HEK293 (cell line): ENCODE data around the gene HOXA4.
A peak's percentile ranks its signal among the peaks of the same experiment; 100 is the strongest.

ENCODE experiments used
- FEZF1 ChIP-seq: fragments of 450-650 bp; formaldehyde crosslinking; IDR thresholded peaks from 2 replicates; pipeline ENCODE4 v1.5.1; 2016; ENCODE audit warnings: missing biosample characterization, missing genetic modification characterization
- GLI2 ChIP-seq: fragments of 450-650 bp; formaldehyde crosslinking; IDR thresholded peaks from 2 replicates; pipeline ENCODE4; 2017; ENCODE audit warnings: missing biosample characterization, missing genetic modification characterization, low read depth, borderline replicate concordance
- GLIS2 ChIP-seq: fragments of 450-650 bp; formaldehyde crosslinking; IDR thresholded peaks from 2 replicates; pipeline ENCODE4 v1.5.1; 2016; ENCODE audit warnings: missing biosample characterization, missing genetic modification characterization
- HOXA7 ChIP-seq: sonication (generic); formaldehyde crosslinking; IDR thresholded peaks from 2 replicates; pipeline ENCODE4 v1.8.1; 2022; ENCODE audit warnings: missing genetic modification reagents, borderline replicate concordance
- KLF16 ChIP-seq: fragments of 450-650 bp; formaldehyde crosslinking; IDR thresholded peaks from 2 replicates; pipeline ENCODE4 v1.5.1; 2017; ENCODE audit warnings: missing biosample characterization, missing genetic modification characterization
- KLF8 ChIP-seq: fragments of 450-650 bp; formaldehyde crosslinking; IDR thresholded peaks from 2 replicates; pipeline ENCODE4 v1.5.1; 2016; ENCODE audit warnings: missing biosample characterization, missing genetic modification characterization
- MZF1 ChIP-seq: fragments of 450-650 bp; formaldehyde crosslinking; IDR thresholded peaks from 2 replicates; pipeline ENCODE4 v1.5.1; 2017; ENCODE audit warnings: missing biosample characterization, missing genetic modification characterization, borderline replicate concordance
- OSR2 ChIP-seq: fragments of 450-650 bp; formaldehyde crosslinking; IDR thresholded peaks from 2 replicates; pipeline ENCODE4 v1.5.1; 2016; ENCODE audit warnings: missing biosample characterization, missing genetic modification characterization
- SP2 ChIP-seq: fragments of 450-650 bp; formaldehyde crosslinking; IDR thresholded peaks from 2 replicates; pipeline ENCODE4 v1.5.1; 2016; ENCODE audit warnings: missing biosample characterization, missing genetic modification characterization
- SP3 ChIP-seq: fragments of 450-650 bp; formaldehyde crosslinking; IDR thresholded peaks from 2 replicates; pipeline ENCODE4 v1.5.1; 2016; ENCODE audit warnings: missing biosample characterization, missing genetic modification characterization
- TCF7L2 ChIP-seq: IDR thresholded peaks from 2 replicates; pipeline ENCODE4 v1.6.1; 2011; ENCODE audit warnings: low read depth, mild to moderate bottlenecking, inconsistent platforms, low read length, moderate library complexity, borderline replicate concordance
- ZBTB48 ChIP-seq: fragments of 450-650 bp; formaldehyde crosslinking; IDR thresholded peaks from 2 replicates; pipeline ENCODE4 v1.5.1; 2016; ENCODE audit warnings: missing biosample characterization, missing genetic modification characterization
- ZBTB7A ChIP-seq: fragments of 450-650 bp; formaldehyde crosslinking; IDR thresholded peaks from 2 replicates; pipeline ENCODE4 v1.5.1; 2016; ENCODE audit warnings: low read depth, missing biosample characterization, missing genetic modification characterization
- ZBTB8A ChIP-seq: fragments of 450-650 bp; formaldehyde crosslinking; IDR thresholded peaks from 2 replicates; pipeline ENCODE4 v1.5.1; 2016; ENCODE audit warnings: missing biosample characterization, missing genetic modification characterization
- ZNF121 ChIP-seq: fragments of 450-650 bp; formaldehyde crosslinking; IDR thresholded peaks from 2 replicates; pipeline ENCODE4 v1.5.1; 2016; ENCODE audit warnings: missing biosample characterization, missing genetic modification characterization
- ZNF132 ChIP-seq: fragments of 450-650 bp; formaldehyde crosslinking; IDR thresholded peaks from 2 replicates; pipeline ENCODE4 v1.5.1; 2017; ENCODE audit warnings: missing biosample characterization, missing genetic modification characterization, borderline replicate concordance
- ZNF211 ChIP-seq: fragments of 450-650 bp; formaldehyde crosslinking; IDR thresholded peaks from 2 replicates; pipeline ENCODE4 v1.5.1; 2016; ENCODE audit warnings: low read depth, missing biosample characterization, missing genetic modification characterization
- ZNF214 ChIP-seq: fragments of 450-650 bp; formaldehyde crosslinking; IDR thresholded peaks from 2 replicates; pipeline ENCODE4 v1.5.1; 2017; ENCODE audit warnings: missing biosample characterization, mild to moderate bottlenecking, missing genetic modification characterization, borderline replicate concordance
- ZNF248 ChIP-seq: fragments of 450-650 bp; formaldehyde crosslinking; IDR thresholded peaks from 2 replicates; pipeline ENCODE4 v1.5.1; 2017; ENCODE audit warnings: missing biosample characterization, missing genetic modification characterization
- ZNF366 ChIP-seq: fragments of 450-650 bp; formaldehyde crosslinking; conservative IDR thresholded peaks from 2 replicates; pipeline ENCODE4 v1.5.1; 2016; ENCODE audit warnings: missing biosample characterization, missing genetic modification characterization
- ZNF560 ChIP-seq: fragments of 450-650 bp; formaldehyde crosslinking; IDR thresholded peaks from 2 replicates; pipeline ENCODE4 v1.5.1; 2017; ENCODE audit warnings: missing biosample characterization, missing genetic modification characterization, borderline replicate concordance
- ZNF571 ChIP-seq: fragments of 450-650 bp; formaldehyde crosslinking; IDR thresholded peaks from 2 replicates; pipeline ENCODE4 v1.5.0; 2017; ENCODE audit warnings: missing biosample characterization, missing genetic modification characterization
- ZNF658 ChIP-seq: fragments of 450-650 bp; formaldehyde crosslinking; IDR thresholded peaks from 2 replicates; pipeline ENCODE4; 2016; ENCODE audit warnings: missing biosample characterization, missing genetic modification characterization
- ZNF747 ChIP-seq: fragments of 450-650 bp; formaldehyde crosslinking; IDR thresholded peaks from 2 replicates; pipeline ENCODE4 v1.5.1; 2016; ENCODE audit warnings: missing biosample characterization, missing genetic modification characterization
- ZNF768 ChIP-seq: fragments of 450-650 bp; formaldehyde crosslinking; IDR thresholded peaks from 2 replicates; pipeline ENCODE4 v1.5.1; 2018; ENCODE audit warnings: missing biosample characterization, mild to moderate bottlenecking, missing genetic modification characterization
- ZNF776 ChIP-seq: fragments of 450-650 bp; formaldehyde crosslinking; IDR thresholded peaks from 2 replicates; pipeline ENCODE4 v1.5.0; 2017; ENCODE audit warnings: missing biosample characterization, missing genetic modification characterization, borderline replicate concordance
- ZNF785 ChIP-seq: fragments of 450-650 bp; formaldehyde crosslinking; IDR thresholded peaks from 2 replicates; pipeline ENCODE4 v1.5.1; 2016; ENCODE audit warnings: missing biosample characterization, missing genetic modification characterization
- ZNF837 ChIP-seq: fragments of 450-650 bp; formaldehyde crosslinking; IDR thresholded peaks from 2 replicates; pipeline ENCODE4 v1.5.1; 2016; ENCODE audit warnings: missing biosample characterization, missing genetic modification characterization
- ZSCAN30 ChIP-seq: fragments of 450-650 bp; IDR thresholded peaks from 2 replicates; pipeline ENCODE4 v1.5.1; 2018; ENCODE audit warnings: missing biosample characterization, mild to moderate bottlenecking, missing genetic modification characterization, moderate library complexity
- TF ChIP-seq, protein P1 (sequence below): fragments of 450-650 bp; formaldehyde crosslinking; IDR thresholded peaks from 2 replicates; pipeline ENCODE4 v1.5.1; 2016; ENCODE audit warnings: missing biosample characterization, missing genetic modification characterization
- TF ChIP-seq, protein P2 (sequence below): fragments of 450-650 bp; formaldehyde crosslinking; conservative IDR thresholded peaks from 2 replicates; pipeline ENCODE4 v1.5.1; 2016; ENCODE audit warnings: low read depth, missing biosample characterization, missing genetic modification characterization
- TF ChIP-seq, protein P3 (sequence below): fragments of 450-650 bp; formaldehyde crosslinking; optimal IDR thresholded peaks from 2 replicates; pipeline ENCODE3; 2016; ENCODE audit warnings: missing biosample characterization, mild to moderate bottlenecking, missing genetic modification characterization
- TF ChIP-seq, protein P4 (sequence below): fragments of 450-650 bp; formaldehyde crosslinking; IDR thresholded peaks from 2 replicates; pipeline ENCODE4 v1.5.1; 2016; ENCODE audit warnings: missing biosample characterization, missing genetic modification characterization

HOXA4 gene

DNA sequence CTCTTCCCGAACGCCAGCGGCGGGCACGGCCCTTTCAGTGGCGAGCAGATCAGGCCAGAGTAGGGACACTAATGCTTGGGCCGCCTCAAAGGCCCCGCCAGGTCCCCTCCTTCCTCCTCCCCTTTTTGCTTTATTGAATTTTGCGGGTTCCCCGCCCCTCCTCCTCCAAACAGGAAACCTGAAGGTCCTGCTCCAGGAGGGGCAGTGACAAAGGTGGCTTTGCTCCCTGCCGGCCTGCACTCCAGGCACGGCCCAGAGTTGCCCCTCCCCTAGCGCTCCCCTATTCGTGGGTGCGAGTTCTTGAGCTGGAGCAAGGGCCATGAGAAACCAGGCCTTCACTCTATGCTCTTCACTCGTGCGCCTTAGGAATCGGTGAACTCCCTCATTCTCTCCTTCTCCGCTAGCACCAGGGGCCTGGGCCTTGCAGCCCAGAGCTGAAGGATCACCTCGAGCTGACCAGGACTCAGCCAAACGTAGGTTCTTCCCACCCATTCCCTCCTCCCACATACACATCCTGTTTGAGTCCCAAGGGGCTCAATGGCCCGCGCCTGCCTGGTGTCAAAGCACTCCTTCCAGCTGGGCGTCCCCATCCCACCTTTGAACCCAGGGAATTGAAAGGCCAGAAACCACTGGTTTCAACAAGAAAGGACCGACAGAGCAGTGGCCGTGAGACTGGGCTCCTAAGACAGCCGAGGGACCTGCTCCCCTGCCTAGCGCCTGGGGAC is 17.6 kb upstream of the HOXA4 start (continued):
- TF ChIP-seq FEZF1 (tag by site-specific recombination): peak; percentile 14; the same call in 1 of the 2 replicates
- TF ChIP-seq KLF16 (tag by site-specific recombination): 0 out of 2 replicates have a peak, but pooled peaks have one; percentile 17
- TF ChIP-seq TCF7L2: no peak
- TF ChIP-seq, protein P1, sequence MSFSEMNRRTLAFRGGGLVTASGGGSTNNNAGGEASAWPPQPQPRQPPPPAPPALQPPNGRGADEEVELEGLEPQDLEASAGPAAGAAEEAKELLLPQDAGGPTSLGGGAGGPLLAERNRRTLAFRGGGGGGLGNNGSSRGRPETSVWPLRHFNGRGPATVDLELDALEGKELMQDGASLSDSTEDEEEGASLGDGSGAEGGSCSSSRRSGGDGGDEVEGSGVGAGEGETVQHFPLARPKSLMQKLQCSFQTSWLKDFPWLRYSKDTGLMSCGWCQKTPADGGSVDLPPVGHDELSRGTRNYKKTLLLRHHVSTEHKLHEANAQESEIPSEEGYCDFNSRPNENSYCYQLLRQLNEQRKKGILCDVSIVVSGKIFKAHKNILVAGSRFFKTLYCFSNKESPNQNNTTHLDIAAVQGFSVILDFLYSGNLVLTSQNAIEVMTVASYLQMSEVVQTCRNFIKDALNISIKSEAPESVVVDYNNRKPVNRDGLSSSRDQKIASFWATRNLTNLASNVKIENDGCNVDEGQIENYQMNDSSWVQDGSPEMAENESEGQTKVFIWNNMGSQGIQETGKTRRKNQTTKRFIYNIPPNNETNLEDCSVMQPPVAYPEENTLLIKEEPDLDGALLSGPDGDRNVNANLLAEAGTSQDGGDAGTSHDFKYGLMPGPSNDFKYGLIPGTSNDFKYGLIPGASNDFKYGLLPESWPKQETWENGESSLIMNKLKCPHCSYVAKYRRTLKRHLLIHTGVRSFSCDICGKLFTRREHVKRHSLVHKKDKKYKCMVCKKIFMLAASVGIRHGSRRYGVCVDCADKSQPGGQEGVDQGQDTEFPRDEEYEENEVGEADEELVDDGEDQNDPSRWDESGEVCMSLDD (tag by site-specific recombination): peak; percentile 49
- peak; percentile 60 for TF ChIP-seq GLIS2
- no peak for TF ChIP-seq OSR2 (tag by site-specific recombination)
- no peak for TF ChIP-seq HOXA7 (CRISPR knock-in tag)
- TF ChIP-seq ZNF366 (tag by site-specific recombination): peak; percentile 63; the same call in 1 of the 2 replicates
- TF ChIP-seq MZF1 (tag by site-specific recombination): no peak
- peak; percentile 72 for TF ChIP-seq SP2 (tag by site-specific recombination)
- peak; percentile 53; the same call in 1 of the 2 replicates for TF ChIP-seq ZBTB48 (tag by site-specific recombination)
- no peak for TF ChIP-seq ZNF747 (tag by site-specific recombination)
- TF ChIP-seq ZNF214 (tag by site-specific recombination): no peak
- 0 out of 2 replicates have a peak, but pooled peaks have one; percentile 13 for TF ChIP-seq ZSCAN30 (tag by site-specific recombination)
- TF ChIP-seq ZNF132 (tag by site-specific recombination): no peak
- TF ChIP-seq, protein P2, sequence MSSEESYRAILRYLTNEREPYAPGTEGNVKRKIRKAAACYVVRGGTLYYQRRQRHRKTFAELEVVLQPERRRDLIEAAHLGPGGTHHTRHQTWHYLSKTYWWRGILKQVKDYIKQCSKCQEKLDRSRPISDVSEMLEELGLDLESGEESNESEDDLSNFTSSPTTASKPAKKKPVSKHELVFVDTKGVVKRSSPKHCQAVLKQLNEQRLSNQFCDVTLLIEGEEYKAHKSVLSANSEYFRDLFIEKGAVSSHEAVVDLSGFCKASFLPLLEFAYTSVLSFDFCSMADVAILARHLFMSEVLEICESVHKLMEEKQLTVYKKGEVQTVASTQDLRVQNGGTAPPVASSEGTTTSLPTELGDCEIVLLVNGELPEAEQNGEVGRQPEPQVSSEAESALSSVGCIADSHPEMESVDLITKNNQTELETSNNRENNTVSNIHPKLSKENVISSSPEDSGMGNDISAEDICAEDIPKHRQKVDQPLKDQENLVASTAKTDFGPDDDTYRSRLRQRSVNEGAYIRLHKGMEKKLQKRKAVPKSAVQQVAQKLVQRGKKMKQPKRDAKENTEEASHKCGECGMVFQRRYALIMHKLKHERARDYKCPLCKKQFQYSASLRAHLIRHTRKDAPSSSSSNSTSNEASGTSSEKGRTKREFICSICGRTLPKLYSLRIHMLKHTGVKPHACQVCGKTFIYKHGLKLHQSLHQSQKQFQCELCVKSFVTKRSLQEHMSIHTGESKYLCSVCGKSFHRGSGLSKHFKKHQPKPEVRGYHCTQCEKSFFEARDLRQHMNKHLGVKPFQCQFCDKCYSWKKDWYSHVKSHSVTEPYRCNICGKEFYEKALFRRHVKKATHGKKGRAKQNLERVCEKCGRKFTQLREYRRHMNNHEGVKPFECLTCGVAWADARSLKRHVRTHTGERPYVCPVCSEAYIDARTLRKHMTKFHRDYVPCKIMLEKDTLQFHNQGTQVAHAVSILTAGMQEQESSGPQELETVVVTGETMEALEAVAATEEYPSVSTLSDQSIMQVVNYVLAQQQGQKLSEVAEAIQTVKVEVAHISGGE (tag by site-specific recombination): peak; percentile 32; the same call in 1 of the 2 replicates
- no peak for TF ChIP-seq ZBTB7A
- TF ChIP-seq ZNF248 (tag by site-specific recombination): no peak
- TF ChIP-seq ZNF837 (tag by site-specific recombination): no peak
- TF ChIP-seq ZNF658 (tag by site-specific recombination): no peak
- TF ChIP-seq ZNF785 (tag by site-specific recombination): no peak
- TF ChIP-seq ZNF560 (tag by site-specific recombination): no peak
- TF ChIP-seq ZNF776 (tag by site-specific recombination): no peak
- TF ChIP-seq ZNF768 (tag by site-specific recombination): no peak
- TF ChIP-seq, protein P3, sequence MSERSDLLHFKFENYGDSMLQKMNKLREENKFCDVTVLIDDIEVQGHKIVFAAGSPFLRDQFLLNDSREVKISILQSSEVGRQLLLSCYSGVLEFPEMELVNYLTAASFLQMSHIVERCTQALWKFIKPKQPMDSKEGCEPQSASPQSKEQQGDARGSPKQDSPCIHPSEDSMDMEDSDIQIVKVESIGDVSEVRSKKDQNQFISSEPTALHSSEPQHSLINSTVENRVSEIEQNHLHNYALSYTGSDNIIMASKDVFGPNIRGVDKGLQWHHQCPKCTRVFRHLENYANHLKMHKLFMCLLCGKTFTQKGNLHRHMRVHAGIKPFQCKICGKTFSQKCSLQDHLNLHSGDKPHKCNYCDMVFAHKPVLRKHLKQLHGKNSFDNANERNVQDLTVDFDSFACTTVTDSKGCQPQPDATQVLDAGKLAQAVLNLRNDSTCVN (tag by site-specific recombination): peak; percentile 62
- TF ChIP-seq GLI2 (tag by site-specific recombination): no peak
- TF ChIP-seq ZNF121 (tag by site-specific recombination): no peak
- peak; percentile 69 for TF ChIP-seq SP3 (tag by site-specific recombination)
- peak; percentile 57; the same call in 1 of the 2 replicates for TF ChIP-seq ZBTB8A (tag by site-specific recombination)
- TF ChIP-seq, protein P4, sequence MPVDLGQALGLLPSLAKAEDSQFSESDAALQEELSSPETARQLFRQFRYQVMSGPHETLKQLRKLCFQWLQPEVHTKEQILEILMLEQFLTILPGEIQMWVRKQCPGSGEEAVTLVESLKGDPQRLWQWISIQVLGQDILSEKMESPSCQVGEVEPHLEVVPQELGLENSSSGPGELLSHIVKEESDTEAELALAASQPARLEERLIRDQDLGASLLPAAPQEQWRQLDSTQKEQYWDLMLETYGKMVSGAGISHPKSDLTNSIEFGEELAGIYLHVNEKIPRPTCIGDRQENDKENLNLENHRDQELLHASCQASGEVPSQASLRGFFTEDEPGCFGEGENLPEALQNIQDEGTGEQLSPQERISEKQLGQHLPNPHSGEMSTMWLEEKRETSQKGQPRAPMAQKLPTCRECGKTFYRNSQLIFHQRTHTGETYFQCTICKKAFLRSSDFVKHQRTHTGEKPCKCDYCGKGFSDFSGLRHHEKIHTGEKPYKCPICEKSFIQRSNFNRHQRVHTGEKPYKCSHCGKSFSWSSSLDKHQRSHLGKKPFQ (tag by site-specific recombination): no peak
- no peak for TF ChIP-seq ZNF571
- TF ChIP-seq KLF8 (tag by site-specific recombination): peak; percentile 36; the same call in 1 of the 2 replicates
- no peak for TF ChIP-seq ZNF211 (tag by site-specific recombination)
